Panc1 (cell line): ENCODE data around the gene MAP2K7.

Source experiments
- REST ChIP-seq, 2 experiments: IDR thresholded peaks; 2 replicates each; pipeline ENCODE4 v1.6.1; 2011 to 2012; ENCODE audit warnings: low read depth in 2 of 2, control low read depth in 1 of 2, low read length in 1 of 2, mild to moderate bottlenecking in 1 of 2, moderate library complexity in 1 of 2; ENCODE audit not compliant: insufficient read depth in 1 of 2
- SIN3A ChIP-seq: IDR thresholded peaks from 2 replicates; pipeline ENCODE4 v1.6.1; 2012; ENCODE audit warnings: low read depth, mild to moderate bottlenecking, low read length, moderate library complexity, borderline replicate concordance; ENCODE audit not compliant: insufficient read depth
- TF ChIP-seq, protein P1 (sequence below): fragments of 450-650 bp; IDR thresholded peaks from 2 replicates; pipeline ENCODE4 v1.5.1; 2017; ENCODE audit warnings: mild to moderate bottlenecking

DNA sequence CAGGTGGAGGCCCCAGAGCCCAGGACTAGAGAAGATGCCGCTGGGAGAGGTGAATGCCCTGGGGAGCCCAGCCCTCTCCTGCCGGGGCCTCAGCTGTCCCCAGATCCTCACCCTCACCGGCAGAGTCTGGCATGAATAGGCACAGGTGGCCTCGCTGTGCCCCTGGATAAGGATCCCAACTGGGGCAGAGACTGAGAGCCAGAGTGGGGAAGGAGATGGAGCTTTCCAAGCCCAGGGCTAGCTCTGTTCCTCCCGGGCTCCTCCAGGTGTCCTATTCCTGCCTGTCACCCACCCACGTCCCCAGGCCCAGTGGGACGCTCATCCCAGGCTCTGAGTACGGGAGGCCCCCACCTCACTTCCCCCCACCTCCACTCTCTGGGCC, 46.0 kb upstream of the MAP2K7 start:
- TF ChIP-seq, protein P1, sequence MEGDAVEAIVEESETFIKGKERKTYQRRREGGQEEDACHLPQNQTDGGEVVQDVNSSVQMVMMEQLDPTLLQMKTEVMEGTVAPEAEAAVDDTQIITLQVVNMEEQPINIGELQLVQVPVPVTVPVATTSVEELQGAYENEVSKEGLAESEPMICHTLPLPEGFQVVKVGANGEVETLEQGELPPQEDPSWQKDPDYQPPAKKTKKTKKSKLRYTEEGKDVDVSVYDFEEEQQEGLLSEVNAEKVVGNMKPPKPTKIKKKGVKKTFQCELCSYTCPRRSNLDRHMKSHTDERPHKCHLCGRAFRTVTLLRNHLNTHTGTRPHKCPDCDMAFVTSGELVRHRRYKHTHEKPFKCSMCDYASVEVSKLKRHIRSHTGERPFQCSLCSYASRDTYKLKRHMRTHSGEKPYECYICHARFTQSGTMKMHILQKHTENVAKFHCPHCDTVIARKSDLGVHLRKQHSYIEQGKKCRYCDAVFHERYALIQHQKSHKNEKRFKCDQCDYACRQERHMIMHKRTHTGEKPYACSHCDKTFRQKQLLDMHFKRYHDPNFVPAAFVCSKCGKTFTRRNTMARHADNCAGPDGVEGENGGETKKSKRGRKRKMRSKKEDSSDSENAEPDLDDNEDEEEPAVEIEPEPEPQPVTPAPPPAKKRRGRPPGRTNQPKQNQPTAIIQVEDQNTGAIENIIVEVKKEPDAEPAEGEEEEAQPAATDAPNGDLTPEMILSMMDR = no peak
- TF ChIP-seq REST (IDR thresholded peaks at IDR 0.05; ENCODE audit: insufficient read depth in 1 of 2, low read depth in 2 of 2, low read length in 1 of 2) = no peak
- TF ChIP-seq SIN3A = no peak
